GM21717 (cell line): Measurements from ENCODE around the gene INHA.

Source experiments
- ATAC-seq: cut with Tn5 transposase; IDR thresholded peaks from one replicate; pipeline ENCODE4 v1.9.1; 2021; ENCODE audit warnings: mild to moderate bottlenecking, moderate library complexity; ENCODE audit not compliant: unreplicated experiment

INHA gene, protein sequence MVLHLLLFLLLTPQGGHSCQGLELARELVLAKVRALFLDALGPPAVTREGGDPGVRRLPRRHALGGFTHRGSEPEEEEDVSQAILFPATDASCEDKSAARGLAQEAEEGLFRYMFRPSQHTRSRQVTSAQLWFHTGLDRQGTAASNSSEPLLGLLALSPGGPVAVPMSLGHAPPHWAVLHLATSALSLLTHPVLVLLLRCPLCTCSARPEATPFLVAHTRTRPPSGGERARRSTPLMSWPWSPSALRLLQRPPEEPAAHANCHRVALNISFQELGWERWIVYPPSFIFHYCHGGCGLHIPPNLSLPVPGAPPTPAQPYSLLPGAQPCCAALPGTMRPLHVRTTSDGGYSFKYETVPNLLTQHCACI

DNA sequence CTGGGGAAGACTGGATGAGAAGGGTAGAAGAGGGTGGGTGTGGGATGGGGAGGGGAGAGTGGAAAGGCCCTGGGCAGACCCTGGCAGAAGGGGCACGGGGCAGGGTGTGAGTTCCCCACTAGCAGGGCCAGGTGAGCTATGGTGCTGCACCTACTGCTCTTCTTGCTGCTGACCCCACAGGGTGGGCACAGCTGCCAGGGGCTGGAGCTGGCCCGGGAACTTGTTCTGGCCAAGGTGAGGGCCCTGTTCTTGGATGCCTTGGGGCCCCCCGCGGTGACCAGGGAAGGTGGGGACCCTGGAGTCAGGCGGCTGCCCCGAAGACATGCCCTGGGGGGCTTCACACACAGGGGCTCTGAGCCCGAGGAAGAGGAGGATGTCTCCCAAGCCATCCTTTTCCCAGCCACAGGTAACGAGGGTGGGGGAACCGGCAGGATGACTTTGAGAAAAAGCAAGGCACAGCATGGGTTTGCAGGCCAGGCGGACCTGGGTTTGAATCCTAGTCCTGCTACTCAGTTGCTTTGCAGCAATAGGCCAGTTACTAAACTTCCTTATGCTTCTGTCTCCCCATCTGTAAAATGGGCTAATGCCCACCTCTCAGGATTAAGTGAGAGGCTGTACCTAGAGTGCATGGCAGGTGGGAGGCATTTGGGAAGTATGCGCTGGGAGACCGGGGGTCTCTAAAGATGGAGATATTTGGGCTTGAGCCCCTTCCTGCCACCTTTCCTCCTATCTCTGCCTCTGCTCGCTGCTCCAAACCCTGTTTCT lies at the start of gene INHA:
INHA (plus strand) TSS at position 74 of the 765 bp plus-strand sequence; CDS start at position 139, 65 bp downstream.
- ATAC-seq = no peak

GRCh38 chr2:219523031-219523671 lies 49.0 kb upstream of the INHA start:
- ATAC-seq = no peak

DNA sequence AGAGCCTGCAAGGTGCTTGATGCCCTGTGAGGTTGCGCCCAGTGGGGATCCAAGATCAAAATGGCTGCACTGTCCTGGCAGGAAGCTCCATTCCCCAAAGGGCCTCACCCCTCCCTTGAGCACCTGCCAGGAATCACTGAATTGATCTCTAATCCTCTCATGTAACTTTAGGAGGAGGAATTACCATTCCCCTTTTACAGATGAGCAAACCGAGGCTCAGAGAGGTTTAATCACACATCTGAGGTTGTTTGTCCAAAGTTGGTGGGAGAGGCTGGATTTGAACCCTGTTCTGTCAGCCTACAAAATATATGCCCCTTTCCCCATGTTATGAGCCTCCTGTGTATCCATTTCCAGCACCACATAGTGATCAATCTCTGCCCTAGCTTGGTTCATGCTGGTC lies 47.3 kb upstream of the INHA start:
- ATAC-seq = no peak

GRCh38 chr2:219525533-219526232 lies 46.4 kb upstream of the INHA start:
- ATAC-seq = no peak

DNA sequence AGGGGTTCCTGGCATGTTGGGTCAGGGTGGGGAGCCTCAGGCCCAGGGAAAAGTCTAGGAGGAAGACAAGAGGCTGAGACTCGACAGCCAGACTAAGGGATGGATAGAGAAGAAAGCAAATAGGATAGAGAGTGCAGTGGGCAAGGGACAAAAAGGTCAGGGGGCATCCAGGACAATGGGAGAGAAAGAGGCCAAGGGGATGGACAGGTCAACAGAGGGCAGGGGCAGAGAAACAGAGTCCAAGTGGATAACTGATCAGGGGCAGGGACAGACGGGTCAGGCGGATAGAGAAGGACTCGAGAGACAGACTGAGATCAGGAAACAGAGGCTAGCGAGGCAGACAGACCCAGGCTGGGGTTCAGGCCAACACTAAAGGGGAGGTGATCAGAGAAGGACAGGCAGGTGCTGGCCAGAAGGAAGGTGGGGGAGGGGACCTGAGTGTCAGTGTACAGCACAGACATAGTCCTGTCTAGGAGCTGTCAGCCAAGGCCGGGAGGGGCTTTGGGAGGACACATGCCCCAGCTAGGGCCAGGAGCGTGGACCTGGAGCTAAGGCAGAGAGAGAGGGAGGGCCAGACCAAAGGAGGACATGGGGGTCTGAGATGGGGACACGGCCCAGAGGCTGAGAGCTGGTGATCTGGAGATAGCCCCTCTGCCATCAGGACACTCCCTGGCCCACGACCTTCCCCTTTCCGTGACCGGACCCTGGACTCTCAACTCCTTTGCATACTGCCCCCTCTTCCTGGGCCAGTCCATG lies 45.6 kb upstream of the INHA start:
- no peak for ATAC-seq

DNA sequence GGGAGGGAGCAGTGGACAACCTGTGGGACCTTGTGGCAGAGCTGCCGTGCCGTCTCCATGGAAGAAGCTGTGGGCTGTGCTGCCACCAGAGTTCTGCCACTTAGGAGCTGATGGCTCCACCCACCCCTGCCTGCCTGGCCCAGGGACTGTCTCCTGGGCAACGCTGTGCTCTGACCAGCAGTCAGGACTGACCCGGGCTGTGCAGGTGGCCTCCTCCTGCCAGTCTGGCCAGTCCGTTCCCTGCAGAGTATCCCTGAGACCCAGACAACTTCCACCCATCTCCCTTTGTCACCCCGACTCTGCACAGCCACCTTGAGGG lies 45.1 kb upstream of the INHA start:
- ATAC-seq = no peak

- ATAC-seq = no peak
Observed at GRCh38 chr2:219527472-219527871, 44.6 kb upstream of the INHA start.

DNA sequence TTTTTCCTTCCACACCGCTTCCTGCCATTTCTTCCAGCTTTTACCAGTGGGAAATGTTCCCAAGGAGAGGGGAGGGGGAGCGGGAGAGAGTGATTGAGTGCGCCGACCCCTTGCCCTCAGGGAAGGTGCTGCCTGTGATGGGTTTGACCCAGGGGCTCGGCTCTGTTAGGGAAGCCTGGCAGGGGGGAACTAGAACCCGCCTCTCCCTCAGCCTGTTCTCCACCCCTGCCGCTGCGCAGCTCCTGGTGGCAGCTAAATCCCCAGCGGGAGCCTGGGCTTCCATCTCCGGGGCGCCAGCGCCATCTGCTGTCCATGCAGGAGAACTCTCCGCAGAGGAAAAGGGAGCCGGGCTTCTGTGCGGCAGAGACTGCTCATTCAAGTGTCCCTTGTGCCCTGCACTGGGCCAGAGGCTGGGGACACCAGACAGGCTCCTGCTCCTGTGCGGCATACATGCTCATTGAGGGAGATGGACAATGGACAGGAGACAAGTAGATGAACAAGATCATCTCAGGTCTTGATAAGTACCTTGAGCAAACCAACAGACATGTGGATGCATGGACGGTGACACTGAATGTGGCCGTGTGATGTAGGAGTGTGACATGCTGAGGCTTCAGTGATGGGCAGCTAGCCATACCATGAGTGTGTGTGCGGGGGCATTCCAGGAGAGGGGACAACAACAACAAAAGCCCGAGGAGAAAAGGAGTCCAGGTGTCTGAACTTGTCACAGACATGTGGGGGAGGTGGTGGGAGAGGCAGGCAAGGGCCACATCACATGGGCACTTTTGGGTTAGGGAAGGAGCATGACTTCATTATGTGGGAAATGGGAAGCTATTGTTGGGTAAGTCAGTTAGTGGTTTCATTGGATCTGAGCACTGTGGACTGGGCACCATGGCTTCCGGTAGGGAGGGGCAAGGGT lies 41.8 kb upstream of the INHA start:
- ATAC-seq = peak; percentile 82

DNA sequence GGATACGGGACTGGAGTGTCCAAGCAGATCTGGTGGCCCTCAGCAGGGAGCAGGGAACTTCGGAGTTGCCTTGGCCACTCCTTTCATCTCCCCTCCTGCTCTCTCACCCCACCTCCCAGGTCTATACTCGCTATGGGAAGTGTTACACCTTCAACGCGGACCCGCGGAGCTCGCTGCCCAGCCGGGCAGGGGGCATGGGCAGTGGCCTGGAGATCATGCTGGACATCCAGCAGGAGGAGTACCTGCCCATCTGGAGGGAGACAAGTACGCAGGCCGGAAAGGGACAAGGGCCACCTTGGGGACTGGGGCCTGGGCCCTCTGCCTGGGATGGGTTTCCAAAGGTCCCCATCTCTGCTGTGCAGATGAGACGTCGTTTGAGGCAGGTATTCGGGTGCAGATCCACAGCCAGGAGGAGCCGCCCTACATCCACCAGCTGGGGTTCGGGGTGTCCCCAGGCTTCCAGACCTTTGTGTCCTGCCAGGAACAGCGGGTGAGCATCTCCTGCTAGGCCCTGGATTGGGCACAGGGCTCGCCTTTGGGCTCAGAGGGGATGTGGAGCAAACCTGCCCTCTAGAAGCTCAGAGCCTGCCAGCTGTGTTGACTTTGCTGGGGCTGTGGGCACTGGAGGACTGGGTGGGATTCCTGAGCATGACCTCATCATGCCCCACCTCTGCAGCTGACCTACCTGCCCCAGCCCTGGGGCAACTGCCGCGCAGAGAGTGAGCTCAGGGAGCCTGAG lies 40.3 kb upstream of the INHA start:
- ATAC-seq = no peak

- ATAC-seq = no peak
Observed at GRCh38 chr2:219532378-219532649, 39.8 kb upstream of the INHA start.

GRCh38 chr2:219533930-219534661 lies 38.0 kb upstream of the INHA start:
- ATAC-seq = no peak

DNA sequence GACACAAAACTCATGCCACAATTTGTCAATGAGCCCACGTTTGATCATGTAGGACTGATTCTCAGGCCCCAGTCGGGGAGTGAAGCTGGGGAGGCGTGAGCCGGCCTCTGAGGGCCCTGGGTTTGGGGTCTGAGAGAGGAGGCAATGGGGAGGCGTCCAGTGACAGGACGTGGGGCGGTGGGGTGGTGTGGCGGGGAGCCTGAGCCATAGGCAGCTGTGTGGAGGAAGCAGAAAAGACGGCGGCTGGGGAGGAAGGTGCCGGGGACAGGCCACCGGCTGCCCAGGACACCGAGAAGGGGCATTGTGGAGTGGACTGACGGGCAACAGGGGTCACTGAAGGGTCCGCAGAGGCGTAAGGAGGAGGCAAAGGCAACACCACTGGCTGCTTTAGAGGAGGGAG lies 35.7 kb upstream of the INHA start:
- no peak for ATAC-seq

GRCh38 chr2:219536967-219537366 lies 35.1 kb upstream of the INHA start:
- no peak for ATAC-seq

- no peak for ATAC-seq
Observed at GRCh38 chr2:219537657-219538488, 34.2 kb upstream of the INHA start.

DNA sequence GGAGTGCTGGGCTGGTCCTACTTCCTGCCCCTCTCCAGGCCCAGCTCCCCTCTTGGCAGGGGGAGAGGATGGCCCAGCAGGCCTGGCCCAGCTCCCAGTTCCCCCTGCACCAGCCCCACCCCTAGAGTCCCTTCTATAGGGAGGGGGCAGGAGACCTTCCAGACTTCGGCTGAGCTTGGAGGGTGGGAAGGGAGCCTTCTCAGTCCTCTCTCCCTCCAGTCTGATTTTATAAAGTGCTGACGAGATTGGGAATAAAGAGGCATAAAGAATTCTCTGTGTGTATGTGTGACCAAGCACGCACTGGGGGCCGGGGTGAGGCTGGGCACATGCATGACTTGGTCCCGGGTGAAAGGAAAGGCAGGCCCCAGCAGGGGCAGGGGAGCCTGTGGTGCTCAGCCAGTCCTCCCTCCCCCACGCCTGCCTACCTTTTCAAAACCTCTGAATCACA lies 33.6 kb upstream of the INHA start:
- ATAC-seq = no peak

- ATAC-seq = no peak
Observed at GRCh38 chr2:219538956-219539788, 32.9 kb upstream of the INHA start.
